Measurements from ENCODE around the gene AFAP1.

DNA sequence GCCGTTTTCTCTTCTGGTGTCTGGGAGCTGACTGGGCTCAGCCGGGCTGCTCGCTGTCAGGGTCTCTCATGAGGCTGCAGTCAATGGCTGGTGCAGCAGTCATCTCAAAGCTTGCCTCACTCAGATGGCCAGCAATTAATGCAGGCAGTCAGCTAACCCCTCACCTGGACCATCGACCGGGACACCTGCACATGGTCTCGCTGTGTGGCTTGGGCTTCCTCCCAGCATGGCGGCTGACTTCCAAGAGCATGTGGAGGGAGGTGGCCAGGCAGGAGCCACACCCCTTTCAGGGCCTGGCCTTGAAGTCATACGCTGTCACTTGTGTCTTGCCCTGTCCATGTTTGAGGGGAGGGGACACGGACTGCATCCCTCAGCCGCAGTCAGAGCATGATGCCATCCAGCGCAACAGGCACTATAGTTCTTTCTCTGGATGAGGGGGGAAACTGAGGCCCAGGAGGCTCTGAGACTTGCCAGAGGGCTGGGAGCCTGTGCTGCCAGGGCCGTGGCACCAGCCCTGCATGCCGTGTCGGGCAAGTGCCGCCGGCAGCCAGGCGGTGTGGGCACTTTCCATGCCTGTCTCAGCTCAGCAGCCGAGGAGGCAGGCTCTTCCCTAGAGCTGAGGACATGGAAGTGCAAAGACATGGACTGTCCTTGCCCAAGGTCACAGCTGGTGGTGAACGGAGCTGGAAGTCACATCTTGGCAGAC lies 201.8 kb downstream of the AFAP1 start:
- TF ChIP-seq, protein P1, sequence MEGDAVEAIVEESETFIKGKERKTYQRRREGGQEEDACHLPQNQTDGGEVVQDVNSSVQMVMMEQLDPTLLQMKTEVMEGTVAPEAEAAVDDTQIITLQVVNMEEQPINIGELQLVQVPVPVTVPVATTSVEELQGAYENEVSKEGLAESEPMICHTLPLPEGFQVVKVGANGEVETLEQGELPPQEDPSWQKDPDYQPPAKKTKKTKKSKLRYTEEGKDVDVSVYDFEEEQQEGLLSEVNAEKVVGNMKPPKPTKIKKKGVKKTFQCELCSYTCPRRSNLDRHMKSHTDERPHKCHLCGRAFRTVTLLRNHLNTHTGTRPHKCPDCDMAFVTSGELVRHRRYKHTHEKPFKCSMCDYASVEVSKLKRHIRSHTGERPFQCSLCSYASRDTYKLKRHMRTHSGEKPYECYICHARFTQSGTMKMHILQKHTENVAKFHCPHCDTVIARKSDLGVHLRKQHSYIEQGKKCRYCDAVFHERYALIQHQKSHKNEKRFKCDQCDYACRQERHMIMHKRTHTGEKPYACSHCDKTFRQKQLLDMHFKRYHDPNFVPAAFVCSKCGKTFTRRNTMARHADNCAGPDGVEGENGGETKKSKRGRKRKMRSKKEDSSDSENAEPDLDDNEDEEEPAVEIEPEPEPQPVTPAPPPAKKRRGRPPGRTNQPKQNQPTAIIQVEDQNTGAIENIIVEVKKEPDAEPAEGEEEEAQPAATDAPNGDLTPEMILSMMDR (IDR thresholded peaks at IDR 0.05) = no peak
- TF ChIP-seq POLR2A (IDR thresholded peaks at IDR 0.05) (no peak), POLR2AphosphoS5 (IDR thresholded peaks at IDR 0.05) (no peak)

All from transverse colon (tissue), 4 donors.